Mucosa of descending colon (tissue), 3 donors: ENCODE data around the gene ZC3H8. TPM values are rescaled to one million over a fixed set of nuclear protein-coding genes. Genes with fewer than 3 reads are reported as not detected.

Experiments used
- ATAC-seq: fragments of 200-7000 bp; cut with Tn5 transposase; one replicate; pipeline ENCODE4 v1.9.1; 2020; ENCODE audit warnings: mild to moderate bottlenecking, moderate library complexity
- DNase-seq, 3 donors: peaks; one replicate each; pipeline ENCODE4 v3.0.0-alpha.2; 2020
- H3K36me3 ChIP-seq: fragments of 200-600 bp; one replicate; pipeline ENCODE4 v1.8.0; 2021; ENCODE audit warnings: low read depth, mild to moderate bottlenecking
- H3K4me1 ChIP-seq: fragments of 200-600 bp; one replicate; pipeline ENCODE4 v1.8.0; 2021; ENCODE audit warnings: low read depth, mild to moderate bottlenecking
- H3K4me3 ChIP-seq: fragments of 200-600 bp; one replicate; pipeline ENCODE4 v1.8.0; 2021; ENCODE audit warnings: mild to moderate bottlenecking
- H3K9me3 ChIP-seq: fragments of 200-600 bp; one replicate; pipeline ENCODE4 v1.8.0; 2021; ENCODE audit warnings: mild to moderate bottlenecking
- CTCF ChIP-seq: fragments of 200-600 bp; IDR thresholded peaks from one replicate; pipeline ENCODE4 v1.8.0; 2022; ENCODE audit warnings: antibody characterized with exemption, mild to moderate bottlenecking
- intact Hi-C, 2 donors: fragments of 100-400 bp; cut with DNase I in 1 of 2; cut with micrococcal nuclease in 1 of 2; formaldehyde crosslinking; loops; one replicate each; pipeline versions ENCODE4 v1.11.0 to v1.11.1; 2022; cut with DNase I, micrococcal nuclease
- total RNA-seq, 3 donors: library from RNA; stranded (reverse); fragmentation: NEBNext Ultra II Directional in 2 of 3; extraction: Animal tissue kit (Norgen Biotek cat#: 25700) in 2 of 3; gene quantifications; one replicate each; pipeline versions ENCODE4 v1.2.1 to v1.2.4, GENCODE V29; 2021 to 2023
- donor health status: DM: no; HTN: no; CAD: no; lungs with moderate emphysema.
- donor health status: DM: no; HTN: no; CAD: no.
- donor health status: DM: no; HTN: yes; CAD: no.

The ZC3H8 gene
- total RNA-seq, 3 donors from 2014 or later = 8.7 to 13.6 (median 9.6) TPM

GRCh38 chr2:112244854-112245253 lies 10.0 kb downstream of the ZC3H8 start:
- TF ChIP-seq CTCF = no peak
- Histone ChIP-seq H3K4me1 (no peaks in the 10 kb centered on the region), H3K9me3 (no peaks in the 10 kb centered on the region), H3K36me3 (no peaks in the 10 kb centered on the region), H3K4me3 (no peak overlapping the region)
- ATAC-seq (no peak), DNase-seq (no peak)
- intact Hi-C loops = no loop called here

- no peak for TF ChIP-seq CTCF
- no peak for DNase-seq
- Histone ChIP-seq H3K9me3 (no peaks in the 10 kb centered on the region), H3K36me3 (no peaks in the 10 kb centered on the region), H3K4me3 (no peak overlapping the region), H3K4me1 (no peaks in the 10 kb centered on the region)
- no peak for ATAC-seq
- intact Hi-C loops = no loop called here
Observed at GRCh38 chr2:112243233-112243632, 11.6 kb downstream of the ZC3H8 start.

GRCh38 chr2:112242384-112242783 lies 12.5 kb downstream of the ZC3H8 start:
- TF ChIP-seq CTCF = no peak
- no peak for DNase-seq
- Histone ChIP-seq H3K36me3 (no peaks in the 10 kb centered on the region), H3K4me1 (no peaks in the 10 kb centered on the region), H3K9me3 (no peaks in the 10 kb centered on the region), H3K4me3 (no peak overlapping the region)
- no peak for ATAC-seq
- intact Hi-C loops = no loop called here

- no peak for ATAC-seq
Observed at GRCh38 chr2:112239862-112240261, 15.0 kb downstream of the ZC3H8 start.

GRCh38 chr2:112230371-112230770 lies 24.5 kb downstream of the ZC3H8 start:
- TF ChIP-seq CTCF = no peak
- Histone ChIP-seq H3K36me3 (no peaks in the 10 kb centered on the region), H3K4me3 (no peak overlapping the region), H3K9me3 (no peaks in the 10 kb centered on the region), H3K4me1 (no peaks in the 10 kb centered on the region)
- ATAC-seq (no peak), DNase-seq (no peak)
- intact Hi-C loops = no loop called here

More at GRCh38 chr2:112239862-112240261, 15.0 kb downstream of the ZC3H8 start:
- Histone ChIP-seq H3K4me3 (no peak overlapping the region), H3K9me3 (no peaks in the 10 kb centered on the region), H3K4me1 (no peaks in the 10 kb centered on the region), H3K36me3 (no peaks in the 10 kb centered on the region)
- TF ChIP-seq CTCF = no peak
- no peak for DNase-seq
- intact Hi-C loops = no loop called here

- ATAC-seq (no peak), DNase-seq (no peak)
- TF ChIP-seq CTCF = no peak
Observed at GRCh38 chr2:112229348-112229747, 25.5 kb downstream of the ZC3H8 start.

More at GRCh38 chr2:112229348-112229747, 25.5 kb downstream of the ZC3H8 start:
- Histone ChIP-seq H3K9me3 (no peaks in the 10 kb centered on the region), H3K36me3 (no peaks in the 10 kb centered on the region), H3K4me1 (no peaks in the 10 kb centered on the region), H3K4me3 (no peak overlapping the region)
- intact Hi-C loops = no loop called here
